Measurements from ENCODE around the gene TMTC1.

GRCh38 chr12:29710104-29710503, 73.6 kb downstream of the TMTC1 start:
- TF ChIP-seq GATA2 (IDR thresholded peaks at IDR 0.05; ENCODE audit: low read depth, low read length) (no peak), GATA3 (IDR thresholded peaks at IDR 0.05; ENCODE audit: low read depth, low read length) (no peak)

Data from SH-SY5Y (cell line).